KMS-11 (cell line): Measurements from ENCODE around the gene USP15.

Experiments
- H2AFZ ChIP-seq: fragments of 200-600 bp; sonication (generic); 2 replicates; pipeline ENCODE4 v1.6.1; 2016; ENCODE audit warnings: antibody characterized with exemption, mixed run types, low read depth
- H3K27ac ChIP-seq: fragments of 200-600 bp; sonication (generic); 2 replicates; pipeline ENCODE4 v1.6.1; 2016; ENCODE audit warnings: mild to moderate bottlenecking, mixed run types
- H3K27me3 ChIP-seq: fragments of 200-600 bp; sonication (generic); 2 replicates; pipeline ENCODE4 v1.6.1; 2017; ENCODE audit warnings: mild to moderate bottlenecking, low read depth, mixed run types, moderate library complexity; ENCODE audit not compliant: insufficient read depth
- H3K36me3 ChIP-seq: fragments of 200-600 bp; sonication (generic); 2 replicates; pipeline ENCODE4 v1.6.1; 2017; ENCODE audit warnings: mild to moderate bottlenecking, mixed run types; ENCODE audit not compliant: insufficient read depth
- H3K4me1 ChIP-seq: fragments of 200-600 bp; sonication (generic); 2 replicates; pipeline ENCODE4 v1.6.1; 2016; ENCODE audit warnings: mild to moderate bottlenecking, low read depth, mixed run types; ENCODE audit not compliant: poor library complexity, severe bottlenecking
- H3K4me2 ChIP-seq: fragments of 200-600 bp; sonication (generic); 2 replicates; pipeline ENCODE4 v1.7.0; 2016; ENCODE audit warnings: mild to moderate bottlenecking, mixed run types
- H3K4me3 ChIP-seq: fragments of 200-600 bp; sonication (generic); IDR thresholded peaks from 2 replicates; pipeline ENCODE4 v1.6.1; 2017; ENCODE audit warnings: low read depth, low read length, mixed read lengths; ENCODE audit not compliant: insufficient read depth
- H3K79me2 ChIP-seq: fragments of 200-600 bp; sonication (generic); 2 replicates; pipeline ENCODE4 v1.6.1; 2016; ENCODE audit warnings: low read depth, mixed run types; ENCODE audit not compliant: insufficient read depth
- H3K9ac ChIP-seq: fragments of 200-600 bp; sonication (generic); 2 replicates; pipeline ENCODE4 v1.6.1; 2016; ENCODE audit warnings: mild to moderate bottlenecking, mixed run types
- H4K20me1 ChIP-seq: fragments of 200-600 bp; sonication (generic); 2 replicates; pipeline ENCODE4 v1.6.1; 2016; ENCODE audit warnings: mild to moderate bottlenecking, mixed run types; ENCODE audit not compliant: insufficient read depth
- CTCF ChIP-seq: fragments of 200-600 bp; sonication (generic); conservative IDR thresholded peaks from 2 replicates; pipeline ENCODE4 v1.6.1; 2017; ENCODE audit warnings: low read depth, mild to moderate bottlenecking, antibody characterized with exemption, low read length, moderate library complexity, mixed read lengths

The USP15 gene

GRCh38 chr12:62288328-62288727 lies 28.1 kb downstream of the USP15 start:
- peaks cover 97% of the 10 kb centered on the region for H3K79me2 ChIP-seq
- H3K27me3 ChIP-seq, result no peaks in the 10 kb centered on the region
- H3K4me3 ChIP-seq, result no peak overlapping the region
- H3K4me2 ChIP-seq, result no peak overlapping the region
- no peaks in the 10 kb centered on the region for H3K36me3 ChIP-seq
- peaks cover 31% of the 10 kb centered on the region for H3K4me1 ChIP-seq
- H4K20me1 ChIP-seq, result peaks cover 33% of the 10 kb centered on the region
- no peak for TF ChIP-seq CTCF
- H3K27ac ChIP-seq, result no peak overlapping the region
- no peak overlapping the region for H2AFZ ChIP-seq
- H3K9ac ChIP-seq, result no peak overlapping the region

- no peak overlapping the region for H3K9ac ChIP-seq
- peaks cover 19% of the 10 kb centered on the region for H3K4me1 ChIP-seq
- H2AFZ ChIP-seq, result no peak overlapping the region
- H3K27ac ChIP-seq, result no peak overlapping the region
- peaks cover 88% of the 10 kb centered on the region for H3K79me2 ChIP-seq
- H3K36me3 ChIP-seq, result peaks cover 10% of the 10 kb centered on the region; the same call in 1 of the 2 replicates
- TF ChIP-seq CTCF, result no peak
- no peak overlapping the region for H3K4me3 ChIP-seq
- H4K20me1 ChIP-seq, result peaks cover 33% of the 10 kb centered on the region
- H3K4me2 ChIP-seq, result no peak overlapping the region
- no peaks in the 10 kb centered on the region for H3K27me3 ChIP-seq
Measured at GRCh38 chr12:62290846-62291245, 30.6 kb downstream of the USP15 start.

GRCh38 chr12:62291864-62292760 lies 31.9 kb downstream of the USP15 start:
- H3K4me1 ChIP-seq, result peaks cover 19% of the 10 kb centered on the region
- peaks cover 10% of the 10 kb centered on the region; the same call in 1 of the 2 replicates for H3K36me3 ChIP-seq
- H3K27me3 ChIP-seq, result no peaks in the 10 kb centered on the region
- H3K27ac ChIP-seq, result no peak overlapping the region
- peaks cover 33% of the 10 kb centered on the region for H4K20me1 ChIP-seq
- no peak overlapping the region for H3K4me3 ChIP-seq
- H3K79me2 ChIP-seq, result peaks cover 76% of the 10 kb centered on the region
- H3K9ac ChIP-seq, result no peak overlapping the region
- no peak overlapping the region for H2AFZ ChIP-seq
- no peak for TF ChIP-seq CTCF
- no peak overlapping the region for H3K4me2 ChIP-seq

- Histone ChIP-seq H3K27ac (no peak overlapping the region), H3K4me3 (no peak overlapping the region)
Measured at GRCh38 chr12:62292761-62293344, 32.6 kb downstream of the USP15 start.

More at GRCh38 chr12:62292761-62293344, 32.6 kb downstream of the USP15 start:
- H3K4me1 ChIP-seq, result peaks cover 19% of the 10 kb centered on the region
- peaks cover 33% of the 10 kb centered on the region for H4K20me1 ChIP-seq
- H3K4me2 ChIP-seq, result no peak overlapping the region
- H3K9ac ChIP-seq, result no peak overlapping the region
- no peak for TF ChIP-seq CTCF
- peaks cover 10% of the 10 kb centered on the region; the same call in 1 of the 2 replicates for H3K36me3 ChIP-seq
- no peaks in the 10 kb centered on the region for H3K27me3 ChIP-seq
- peaks cover 70% of the 10 kb centered on the region for H3K79me2 ChIP-seq
- no peak overlapping the region for H2AFZ ChIP-seq
